GM04504 (cell line): ENCODE results near the gene CFAP61.
A peak's percentile ranks its signal among the peaks of the same experiment; 100 is the strongest.

Experiments
- DNase-seq: peaks from one replicate; pipeline ENCODE4 v3.0.0-alpha.2; 2012; ENCODE audit warnings: low read depth

Gene CFAP61

GRCh38 chr20:20037960-20038359 lies 14.4 kb upstream of the CFAP61 start:
- DNase-seq, result peak; percentile 35

GRCh38 chr20:20038586-20038985 lies 13.7 kb upstream of the CFAP61 start:
- no peak for DNase-seq

GRCh38 chr20:20039752-20040387 lies 12.5 kb upstream of the CFAP61 start:
- no peak for DNase-seq

- DNase-seq, result no peak
Observed at GRCh38 chr20:20051767-20052073, 612 bp upstream of the CFAP61 start.

- no peak for DNase-seq
Observed at GRCh38 chr20:20060234-20060998, 8.1 kb downstream of the CFAP61 start.

- DNase-seq, result no peak
Observed at GRCh38 chr20:20063941-20064702, 11.8 kb downstream of the CFAP61 start.

- no peak for DNase-seq
Observed at GRCh38 chr20:20065361-20065760, 13.0 kb downstream of the CFAP61 start.

- no peak for DNase-seq
Observed at GRCh38 chr20:20070871-20071726, 18.8 kb downstream of the CFAP61 start.

GRCh38 chr20:20073801-20074371 lies 21.6 kb downstream of the CFAP61 start:
- DNase-seq, result no peak

GRCh38 chr20:20075032-20075431 lies 22.7 kb downstream of the CFAP61 start:
- no peak for DNase-seq

GRCh38 chr20:20076297-20077065 lies 24.1 kb downstream of the CFAP61 start:
- peak; percentile 69 for DNase-seq

GRCh38 chr20:20078041-20078440 lies 25.7 kb downstream of the CFAP61 start:
- no peak for DNase-seq

- no peak for DNase-seq
Observed at GRCh38 chr20:20079102-20079784, 26.9 kb downstream of the CFAP61 start.

- no peak for DNase-seq
Observed at GRCh38 chr20:20083807-20084206, 31.5 kb downstream of the CFAP61 start.

- no peak for DNase-seq
Observed at GRCh38 chr20:20084296-20084752, 32.0 kb downstream of the CFAP61 start.

GRCh38 chr20:20085071-20085470 lies 32.7 kb downstream of the CFAP61 start:
- no peak for DNase-seq

- no peak for DNase-seq
Observed at GRCh38 chr20:20085812-20086211, 33.5 kb downstream of the CFAP61 start.

GRCh38 chr20:20089018-20089417 lies 36.7 kb downstream of the CFAP61 start:
- DNase-seq, result no peak

- no peak for DNase-seq
Observed at GRCh38 chr20:20089939-20090338, 37.6 kb downstream of the CFAP61 start.

- no peak for DNase-seq
Observed at GRCh38 chr20:20092827-20093226, 40.5 kb downstream of the CFAP61 start.
